Measurements from ENCODE around the gene ITGAX. TPM values are rescaled to one million over a fixed set of nuclear protein-coding genes. Genes with fewer than 3 reads are reported as not detected.

Gene ITGAX
- total RNA-seq, 4 donors from 2014 or later = 0.70 to 18.2 (median 2.5) TPM; not detected in 1

- H3K36me3 ChIP-seq = no peaks in the 10 kb centered on the region
- no peaks in the 10 kb centered on the region for H3K27me3 ChIP-seq
- no peak overlapping the region for H3K4me3 ChIP-seq
- TF ChIP-seq POLR2A (IDR thresholded peaks at IDR 0.05) = no peak
- TF ChIP-seq CTCF (IDR thresholded peaks at IDR 0.05) = no peak
- no peaks in the 10 kb centered on the region for H3K9me3 ChIP-seq
- H3K4me1 ChIP-seq = peaks cover 0 to 9% (median 0%) of the 10 kb centered on the region in 4 donors
- no peak for DNase-seq
- H3K27ac ChIP-seq = no peak overlapping the region
Observed at GRCh38 chr16:31386157-31386984, 31.4 kb downstream of the ITGAX start.

GRCh38 chr16:31388535-31388934 is 33.6 kb downstream of the ITGAX start:
- no peak for DNase-seq
- peaks cover 0 to 9% (median 0%) of the 10 kb centered on the region in 4 donors for H3K4me1 ChIP-seq
- H3K4me3 ChIP-seq = no peak overlapping the region
- no peak overlapping the region for H3K27ac ChIP-seq
- TF ChIP-seq CTCF (IDR thresholded peaks at IDR 0.05) (no peak), POLR2A (IDR thresholded peaks at IDR 0.05) (no peak)
- no peaks in the 10 kb centered on the region for H3K9me3 ChIP-seq
- no peaks in the 10 kb centered on the region for H3K27me3 ChIP-seq
- H3K36me3 ChIP-seq = no peaks in the 10 kb centered on the region

DNA sequence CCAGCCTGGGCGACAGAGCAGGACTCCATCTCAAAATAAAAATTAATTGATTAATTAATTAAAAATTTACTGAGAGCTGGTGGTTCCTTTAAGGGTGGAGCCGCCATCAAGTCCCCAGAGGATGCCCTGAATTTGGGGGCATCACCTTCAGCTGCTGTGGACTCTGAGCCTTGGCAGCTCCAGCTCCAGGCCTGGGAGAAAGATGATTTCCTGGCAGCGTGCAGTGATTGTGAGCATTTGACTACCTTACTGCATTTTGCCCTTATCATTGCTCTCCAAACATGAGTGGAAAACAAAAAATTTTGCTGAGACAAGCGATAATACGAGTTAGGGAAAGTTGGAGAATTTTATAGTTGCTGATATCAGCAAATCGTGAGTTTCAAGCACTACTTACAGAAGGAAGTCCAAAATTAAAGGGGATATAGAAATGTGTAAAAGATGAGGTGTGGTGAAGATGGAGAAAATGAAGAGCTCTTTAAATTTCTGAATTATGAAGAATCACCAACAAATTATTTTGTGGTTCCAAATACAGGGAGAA is 35.6 kb downstream of the ITGAX start:
- Histone ChIP-seq H3K9me3 (no peaks in the 10 kb centered on the region), H3K4me3 (no peak overlapping the region), H3K4me1 (peaks cover 0 to 4% (median 0%) of the 10 kb centered on the region in 4 donors), H3K27ac (no peak overlapping the region), H3K27me3 (no peaks in the 10 kb centered on the region), H3K36me3 (no peaks in the 10 kb centered on the region)
- no peak for DNase-seq
- no peak for TF ChIP-seq POLR2A (IDR thresholded peaks at IDR 0.05)
- TF ChIP-seq CTCF (IDR thresholded peaks at IDR 0.05) = no peak

- TF ChIP-seq POLR2A (IDR thresholded peaks at IDR 0.05) (no peak), CTCF (IDR thresholded peaks at IDR 0.05) (no peak)
Observed at GRCh38 chr16:31393056-31393455, 38.1 kb downstream of the ITGAX start, which contains the start of gene ITGAD. ITGAD (plus strand) TSS chr16:31393335; CDS start chr16:31393361, 26 bp downstream.

DNA sequence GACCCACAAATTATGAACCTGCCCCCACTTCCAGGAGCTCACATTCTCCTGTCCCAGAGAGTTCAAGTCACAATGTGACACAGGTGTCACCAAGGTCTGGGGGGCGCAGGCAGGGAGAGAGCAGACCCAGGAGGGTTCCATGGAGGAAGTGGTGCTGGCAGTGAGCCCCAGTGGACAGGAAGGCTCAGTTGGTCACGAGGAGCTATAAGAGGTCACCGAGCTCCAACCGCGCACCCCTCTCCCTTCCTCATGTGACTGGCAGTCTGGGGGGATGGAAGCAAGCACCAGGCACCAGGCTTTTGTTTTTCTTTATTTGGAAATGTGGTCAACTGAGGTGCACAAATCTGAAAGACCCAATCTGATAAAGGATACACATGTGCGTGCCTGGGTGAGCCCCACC is 40.7 kb downstream of the ITGAX start:
- Histone ChIP-seq H3K9me3 (no peaks in the 10 kb centered on the region), H3K36me3 (no peaks in the 10 kb centered on the region), H3K27me3 (no peaks in the 10 kb centered on the region), H3K27ac (no peak overlapping the region), H3K4me3 (no peak overlapping the region), H3K4me1 (no peaks in the 10 kb centered on the region)
- no peak for DNase-seq
- TF ChIP-seq CTCF (IDR thresholded peaks at IDR 0.05) (no peak), POLR2A (IDR thresholded peaks at IDR 0.05) (no peak)

More at GRCh38 chr16:31393056-31393455, 38.1 kb downstream of the ITGAX start, which contains the start of gene ITGAD:
- Histone ChIP-seq H3K9me3 (no peaks in the 10 kb centered on the region), H3K27me3 (no peaks in the 10 kb centered on the region), H3K27ac (no peak within 1 kb of the TSS), H3K36me3 (no peaks in the 10 kb centered on the region), H3K4me3 (no peak within 1 kb of the TSS), H3K4me1 (no peaks in the 10 kb centered on the region)
- no peak for DNase-seq
